Panc1 (cell line): ENCODE results near the gene H1-8.
"Not testable (repeated sequence)": the region's sequence is repeated elsewhere in the genome, so short reads cannot be mapped to it uniquely, and the experiment has no call there.

Source experiments
- CTCF ChIP-seq: fragments of 450-650 bp; IDR thresholded peaks from 2 replicates; pipeline ENCODE4 v1.5.1; 2017; ENCODE audit warnings: mild to moderate bottlenecking
- POLR2AphosphoS5 ChIP-seq: IDR thresholded peaks from 2 replicates; pipeline ENCODE4 v1.6.1; 2012; ENCODE audit warnings: mild to moderate bottlenecking, low read depth, low read length, moderate library complexity
- TCF7L2 ChIP-seq: IDR thresholded peaks from 2 replicates; pipeline ENCODE4 v1.6.1; 2011; ENCODE audit warnings: mild to moderate bottlenecking, low read depth, low read length, inconsistent platforms

- TF ChIP-seq CTCF, POLR2AphosphoS5: not testable (repeated sequence)
- TF ChIP-seq TCF7L2: 0 out of 2 replicates have a peak, but pooled peaks have one; percentile 29
Observed at GRCh38 chr3:129495006-129495639, 47.9 kb upstream of the H1-8 start.
